Spleen (tissue), 11 donors: ENCODE measurements around the gene NUBP2. TPM values are rescaled to one million over a fixed set of nuclear protein-coding genes. Genes with fewer than 3 reads are reported as not detected.

Experiments
- DNase-seq: peaks from one replicate; pipeline ENCODE4 v3.0.0-alpha.2; 2020
- H3K27ac ChIP-seq, 8 donors: fragments of 200-600 bp; sonication (generic) in 7 of 8; 1 replicate in 4 of 8; 2 replicates in 4 of 8; pipeline versions ENCODE4 v1.5.0 to v1.8.0; 2016 to 2021; ENCODE audit warnings: inconsistent platforms in 4 of 8, mild to moderate bottlenecking in 4 of 8, moderate library complexity in 1 of 8
- H3K27me3 ChIP-seq, 7 donors: fragments of 200-600 bp; sonication (generic) in 6 of 7; replicated peaks in 1 of 7; 1 replicate in 4 of 7; 2 replicates in 3 of 7; pipeline versions ENCODE4 v1.5.0 to v1.8.0; 2016 to 2021; ENCODE audit warnings: inconsistent platforms in 3 of 7, mild to moderate bottlenecking in 1 of 7
- H3K36me3 ChIP-seq, 6 donors: fragments of 200-600 bp; sonication (generic) in 5 of 6; 1 replicate in 4 of 6; 2 replicates in 2 of 6; pipeline versions ENCODE4 v1.5.0 to v1.8.0; 2016 to 2021; ENCODE audit warnings: inconsistent platforms in 2 of 6
- H3K4me1 ChIP-seq, 6 donors: fragments of 200-600 bp; sonication (generic) in 5 of 6; 1 replicate in 3 of 6; 2 replicates in 3 of 6; pipeline versions ENCODE4 v1.5.0 to v1.8.0; 2016 to 2021; ENCODE audit warnings: inconsistent platforms in 3 of 6
- H3K4me3 ChIP-seq, 8 donors: fragments of 200-600 bp; sonication (generic) in 7 of 8; 1 replicate in 4 of 8; 2 replicates in 4 of 8; pipeline versions ENCODE4 v1.5.0 to v1.8.0; 2016 to 2021; ENCODE audit warnings: inconsistent platforms in 4 of 8, mild to moderate bottlenecking in 4 of 8, moderate library complexity in 2 of 8
- H3K9me3 ChIP-seq, 8 donors: fragments of 200-600 bp; sonication (generic) in 7 of 8; 1 replicate in 4 of 8; 2 replicates in 4 of 8; pipeline versions ENCODE4 v1.5.0 to v1.8.0; 2016 to 2021; ENCODE audit warnings: inconsistent platforms in 4 of 8
- POLR2A ChIP-seq, 3 donors: fragments of 450-650 bp; IDR thresholded peaks; one replicate each; pipeline ENCODE4 v1.5.1; 2017; ENCODE audit warnings: antibody characterized with exemption in 3 of 3, mild to moderate bottlenecking in 1 of 3
- POLR2AphosphoS5 ChIP-seq, 3 donors: sonication (generic); formaldehyde crosslinking; IDR thresholded peaks; one replicate each; pipeline ENCODE4 v1.5.1; 2017; ENCODE audit warnings: antibody characterized with exemption in 3 of 3
- WGBS, 5 donors: extraction: QIAGEN DNeasy Blood & Tissue Kit in 3 of 5; methylation state at CpG; one replicate each; pipeline versions ENCODE4 v1.1.5 to v1.1.7; 2013 to 2018; 5-methylcytosine and 5-hydroxymethylcytosine counted together
- intact Hi-C: fragments of 100-400 bp; cut with DNase I; formaldehyde crosslinking; loops from one replicate; pipeline ENCODE4 v1.15.0; 2023; ENCODE audit warnings: low total_unique reads
- polyA plus RNA-seq, 3 donors: library from polyadenylated mRNA; stranded (reverse); fragments of 200-250 nt; gene quantifications; one replicate each; pipeline ENCODE4 v1.2.1, GENCODE V29; 2013
- total RNA-seq, 7 donors: library from RNA; depleted of rRNA in 3 of 7; stranded (reverse); fragments of >200 nt in 3 of 7; fragmentation: NEBNext Ultra II Directional in 4 of 7; extraction: Animal tissue kit (Norgen Biotek cat#: 25700) in 4 of 7; gene quantifications; one replicate each; pipeline versions ENCODE4 v1.1.0 to v1.2.1, GENCODE V29; 2016 to 2021
- TF ChIP-seq, protein P1 (sequence below), 11 experiments: fragments of 200-600 bp in 7 of 11; fragments of 450-650 bp in 4 of 11; sonication (generic) in 4 of 11; IDR thresholded peaks in 8 of 11; conservative IDR thresholded peaks in 3 of 11; 1 replicate in 7 of 11; 2 replicates in 4 of 11; pipeline versions ENCODE4 v1.4.0 to v1.8.0; 2016 to 2021; ENCODE audit warnings: antibody characterized with exemption in 11 of 11, inconsistent platforms in 4 of 11, mild to moderate bottlenecking in 1 of 11
- donor health status: healthy with polysubstance abuse.
- donor health status: DM: no; HTN: no; CAD: no; lungs with moderate emphysema.
- donor health status: DM: no; HTN: no; CAD: no.
- donor health status: Bipolar disorder and iron deficiency.
- donor health status: healthy.
- donor health status: DM: no; HTN: no; CAD: no.
- donor health status: DM: yes; HTN: yes; CAD: no.

NUBP2 gene
- total and polyA plus RNA-seq, 10 donors: 37.5 to 103 (median 57.3) TPM

DNA sequence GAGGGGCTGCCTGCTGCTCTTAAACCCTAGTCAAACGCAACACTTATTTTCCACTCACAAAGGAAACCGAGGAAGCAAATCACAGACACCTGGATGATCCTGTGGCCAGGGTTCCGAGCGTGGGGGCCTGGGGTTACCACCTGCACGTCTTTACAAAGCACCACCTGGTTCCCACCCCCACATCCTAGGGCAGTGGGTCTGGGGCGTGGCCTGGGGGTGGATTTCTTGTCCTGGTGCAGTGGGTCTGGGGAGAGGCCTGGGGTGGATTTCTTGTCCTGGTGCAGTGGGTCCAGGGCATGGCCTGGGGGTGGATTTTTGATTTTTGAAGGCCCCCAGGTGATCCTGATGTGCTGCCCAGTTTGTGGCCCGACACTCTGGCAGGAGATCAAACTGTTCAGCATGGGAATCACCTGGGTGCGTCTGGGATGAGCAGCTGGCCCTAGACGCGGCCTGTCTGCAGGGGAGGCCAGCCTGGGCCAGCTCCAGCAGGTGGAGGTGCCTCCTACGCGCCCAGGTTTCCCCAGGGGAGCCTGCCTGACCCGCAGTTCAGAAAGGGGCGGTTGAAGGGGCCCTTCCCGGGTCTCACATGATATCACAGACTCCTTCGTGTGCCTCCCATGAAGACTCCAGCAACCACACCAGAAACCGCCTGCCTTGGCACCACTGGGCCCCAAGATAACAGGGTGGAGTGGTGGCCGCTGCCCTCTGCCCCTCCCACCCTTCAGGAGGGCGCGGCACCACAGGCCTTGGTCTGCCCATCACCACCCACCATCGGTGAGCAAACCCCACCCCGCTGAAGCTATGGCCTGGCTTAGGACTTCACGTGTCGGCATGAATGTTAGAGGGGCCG is 37.6 kb downstream of the NUBP2 start:
- DNase-seq: peak; percentile 64
- WGBS, 5 donors: 91 to 96% (median 94%) methylated on average over 11 to 25 of the region's 25 CpGs
- Histone ChIP-seq H3K4me3 (no peak overlapping the region), H3K27me3 (no peaks in the 10 kb centered on the region), H3K4me1 (peaks cover 6 to 33% (median 18%) of the 10 kb centered on the region in 6 donors), H3K9me3 (no peaks in the 10 kb centered on the region), H3K36me3 (peaks cover 0 to 78% (median 68%) of the 10 kb centered on the region in 6 donors), H3K27ac (no peak overlapping the region)
- intact Hi-C loops: no loop called here
- TF ChIP-seq, protein P1, sequence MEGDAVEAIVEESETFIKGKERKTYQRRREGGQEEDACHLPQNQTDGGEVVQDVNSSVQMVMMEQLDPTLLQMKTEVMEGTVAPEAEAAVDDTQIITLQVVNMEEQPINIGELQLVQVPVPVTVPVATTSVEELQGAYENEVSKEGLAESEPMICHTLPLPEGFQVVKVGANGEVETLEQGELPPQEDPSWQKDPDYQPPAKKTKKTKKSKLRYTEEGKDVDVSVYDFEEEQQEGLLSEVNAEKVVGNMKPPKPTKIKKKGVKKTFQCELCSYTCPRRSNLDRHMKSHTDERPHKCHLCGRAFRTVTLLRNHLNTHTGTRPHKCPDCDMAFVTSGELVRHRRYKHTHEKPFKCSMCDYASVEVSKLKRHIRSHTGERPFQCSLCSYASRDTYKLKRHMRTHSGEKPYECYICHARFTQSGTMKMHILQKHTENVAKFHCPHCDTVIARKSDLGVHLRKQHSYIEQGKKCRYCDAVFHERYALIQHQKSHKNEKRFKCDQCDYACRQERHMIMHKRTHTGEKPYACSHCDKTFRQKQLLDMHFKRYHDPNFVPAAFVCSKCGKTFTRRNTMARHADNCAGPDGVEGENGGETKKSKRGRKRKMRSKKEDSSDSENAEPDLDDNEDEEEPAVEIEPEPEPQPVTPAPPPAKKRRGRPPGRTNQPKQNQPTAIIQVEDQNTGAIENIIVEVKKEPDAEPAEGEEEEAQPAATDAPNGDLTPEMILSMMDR (IDR thresholded peaks at IDR 0.05 in 8 of 11, conservative IDR thresholded peaks at IDR 0.05 in 3 of 11): no peak
- no peak for TF ChIP-seq POLR2AphosphoS5 (IDR thresholded peaks at IDR 0.05)
- no peak for TF ChIP-seq POLR2A (IDR thresholded peaks at IDR 0.05)

DNA sequence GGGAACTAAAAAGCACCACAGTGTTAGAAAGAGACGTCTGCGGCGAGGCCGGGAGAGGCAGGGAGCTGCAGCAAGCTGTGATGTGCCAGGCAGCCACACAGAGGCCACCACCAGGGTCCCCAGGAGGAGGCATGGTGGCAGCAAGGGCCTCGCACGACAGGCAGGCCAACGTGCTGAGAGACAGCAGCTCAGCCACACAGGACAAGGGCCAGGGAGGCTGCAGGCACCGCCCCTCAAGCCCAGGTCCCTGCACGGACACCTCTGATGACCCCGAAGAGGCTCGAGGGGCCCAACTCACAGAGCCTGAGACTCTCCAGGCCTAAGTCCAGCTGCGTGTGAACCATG is 38.2 kb downstream of the NUBP2 start:
- Histone ChIP-seq H3K4me1 (peaks cover 11 to 39% (median 24%) of the 10 kb centered on the region in 6 donors), H3K36me3 (peaks cover 0 to 72% (median 63%) of the 10 kb centered on the region in 6 donors), H3K27ac (no peak overlapping the region), H3K9me3 (no peaks in the 10 kb centered on the region), H3K27me3 (no peaks in the 10 kb centered on the region), H3K4me3 (no peak overlapping the region)
- WGBS, 5 donors: 92 to 97% (median 95%) methylated on average over 4 to 12 of the region's 12 CpGs
- no peak for DNase-seq
- TF ChIP-seq, protein P1 (IDR thresholded peaks at IDR 0.05 in 8 of 11, conservative IDR thresholded peaks at IDR 0.05 in 3 of 11): no peak
- TF ChIP-seq POLR2A (IDR thresholded peaks at IDR 0.05): no peak
- no peak for TF ChIP-seq POLR2AphosphoS5 (IDR thresholded peaks at IDR 0.05)
- intact Hi-C loops: no loop called here

DNA sequence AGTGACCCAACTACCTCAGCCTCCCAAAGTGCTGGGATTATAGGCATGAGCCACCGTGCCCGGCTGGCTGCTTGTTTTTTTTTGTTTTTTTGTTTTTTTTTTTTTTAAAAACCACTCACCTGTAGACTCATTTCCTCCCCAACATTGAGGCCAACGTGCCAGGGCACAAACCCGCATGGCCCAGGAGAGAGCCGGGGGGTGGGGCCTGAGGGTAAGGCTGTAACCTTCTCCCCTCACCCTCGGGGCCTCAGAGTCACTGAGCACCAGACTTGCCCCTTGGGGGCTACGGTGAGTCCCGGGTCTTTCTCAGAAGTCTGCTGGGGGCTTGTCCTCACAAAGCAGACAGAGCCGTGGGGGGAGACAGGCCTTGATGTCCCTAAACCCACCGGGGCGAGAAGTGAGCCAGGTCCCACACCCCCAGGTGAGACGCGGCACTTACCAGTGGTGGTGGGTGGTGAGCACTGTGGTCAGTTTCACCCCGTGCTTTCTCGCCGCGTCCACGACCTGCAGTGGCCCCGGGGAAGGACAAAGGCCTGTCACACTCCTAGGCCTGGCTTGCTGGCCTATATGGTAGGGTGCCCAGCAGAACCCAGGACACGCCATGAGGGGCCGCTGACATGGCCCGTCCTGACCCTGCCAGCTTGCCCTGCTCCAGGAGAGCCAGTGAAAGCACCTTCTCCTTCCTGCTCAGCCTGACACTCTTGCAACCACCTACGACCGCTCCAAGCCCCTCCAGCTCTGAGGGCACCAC is 39.3 kb downstream of the NUBP2 start:
- intact Hi-C loops: no loop called here
- Histone ChIP-seq H3K9me3 (no peaks in the 10 kb centered on the region), H3K27ac (no peak overlapping the region), H3K27me3 (no peaks in the 10 kb centered on the region), H3K36me3 (peaks cover 0 to 61% (median 52%) of the 10 kb centered on the region in 6 donors), H3K4me3 (no peak overlapping the region), H3K4me1 (peaks cover 11 to 40% (median 25%) of the 10 kb centered on the region in 6 donors)
- peak; percentile 57 for DNase-seq
- TF ChIP-seq POLR2A (IDR thresholded peaks at IDR 0.05) (no peak), POLR2AphosphoS5 (IDR thresholded peaks at IDR 0.05) (no peak)
- TF ChIP-seq, protein P1 (IDR thresholded peaks at IDR 0.05 in 8 of 11, conservative IDR thresholded peaks at IDR 0.05 in 3 of 11): no peak
- WGBS, 5 donors: 86 to 93% (median 91%) methylated on average over 20 to 24 of the region's 24 CpGs

DNA sequence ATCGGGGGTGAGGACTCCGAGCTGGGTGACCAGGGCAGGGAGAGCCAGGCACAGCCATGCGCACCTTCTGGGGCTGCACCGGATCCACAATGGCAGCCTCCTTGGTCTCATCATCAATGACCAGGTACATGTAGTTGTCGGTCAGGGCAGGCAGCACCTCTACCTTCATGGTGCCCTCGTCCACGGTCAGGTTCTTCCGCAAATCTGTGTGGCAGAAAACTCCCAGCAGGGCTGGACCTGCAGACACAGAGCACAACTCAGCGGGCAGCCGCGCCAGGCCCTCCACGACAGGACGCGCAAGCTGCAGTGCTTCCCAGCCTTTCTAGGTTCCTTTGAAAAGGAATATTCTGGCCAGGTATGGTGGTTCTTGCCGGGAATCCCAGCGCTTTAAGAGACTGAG is 40.0 kb downstream of the NUBP2 start:
- no peak for DNase-seq
- H3K9me3 ChIP-seq: no peaks in the 10 kb centered on the region
- TF ChIP-seq, protein P1 (IDR thresholded peaks at IDR 0.05 in 8 of 11, conservative IDR thresholded peaks at IDR 0.05 in 3 of 11): no peak
- TF ChIP-seq POLR2AphosphoS5 (IDR thresholded peaks at IDR 0.05) (no peak), POLR2A (IDR thresholded peaks at IDR 0.05) (no peak)
- H3K27me3 ChIP-seq: no peaks in the 10 kb centered on the region
- no peak overlapping the region for H3K27ac ChIP-seq
- intact Hi-C loops: no loop called here
- peaks cover 0 to 53% (median 48%) of the 10 kb centered on the region in 6 donors for H3K36me3 ChIP-seq
- 95 to 98% (median 96%) methylated on average over 12 to 16 of the region's 16 CpGs for WGBS, 5 donors
- H3K4me3 ChIP-seq: no peak overlapping the region
- peaks cover 12 to 46% (median 30%) of the 10 kb centered on the region in 6 donors for H3K4me1 ChIP-seq
